Stimulated activated CD4-positive, alpha-beta T cell treated with anti-CD3 and anti-CD28 coated beads, Interleukin-1b, Interleukin-23, amount 100 ng/mL, for 48 hours (primary cell): ENCODE data around the gene MOSPD3.
"Not testable (repeated sequence)": the region's sequence is repeated elsewhere in the genome, so short reads cannot be mapped to it uniquely, and the experiment has no call there.

Experiments
- DNase-seq: peaks from one replicate; pipeline ENCODE4 v3.0.0-alpha.2; 2020

Gene MOSPD3

DNA sequence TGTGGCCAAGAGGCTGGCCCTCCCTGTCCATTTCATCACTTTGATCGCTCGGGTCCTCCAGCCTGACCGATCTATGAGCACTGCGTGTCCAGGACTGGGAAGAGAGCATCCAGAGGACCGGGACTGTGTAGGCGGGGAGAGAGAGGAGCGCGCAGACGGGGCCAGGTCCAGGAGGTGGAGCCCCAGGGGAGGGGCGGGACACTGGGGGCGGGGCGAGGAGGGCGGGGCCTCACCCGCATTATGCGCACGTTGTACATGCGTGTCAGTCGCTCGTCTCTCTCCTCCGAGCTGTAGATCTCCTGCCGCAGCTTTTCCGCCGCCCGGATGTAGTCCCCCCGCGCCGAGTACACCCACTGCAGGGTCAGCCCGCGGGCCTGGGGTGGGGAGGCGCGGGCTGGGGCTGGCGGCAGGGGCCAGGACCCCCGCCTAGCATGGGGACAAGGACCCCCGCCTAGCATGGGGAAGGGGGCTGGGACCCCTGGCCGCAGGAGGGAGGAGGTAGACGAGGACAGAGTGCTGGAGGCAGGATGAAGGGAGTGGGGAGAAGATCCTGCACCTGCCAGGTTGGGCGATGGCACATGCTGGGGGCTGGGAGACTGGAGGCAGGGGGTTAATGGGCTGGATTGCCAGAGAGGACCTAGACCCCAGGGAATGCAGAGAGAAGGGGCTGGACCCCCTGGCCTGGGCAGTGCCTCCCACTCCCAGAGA lies 14.3 kb downstream of the MOSPD3 start:
- peak; percentile 89 for DNase-seq

DNA sequence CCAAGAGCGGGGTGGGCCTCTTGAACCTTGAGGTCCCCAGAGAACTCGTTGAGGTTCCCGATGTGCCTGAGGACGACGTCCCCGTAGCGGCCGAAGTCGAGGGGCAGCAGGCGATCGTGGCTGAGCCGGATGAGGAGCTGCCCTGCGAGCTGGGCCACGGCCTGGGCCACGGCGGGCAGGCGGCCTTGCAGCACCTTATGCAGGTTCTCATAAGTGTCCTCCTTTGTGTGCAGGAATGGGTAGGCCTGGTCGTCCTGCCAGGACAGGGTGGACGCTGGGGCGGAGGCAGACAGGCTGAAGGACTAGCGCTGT lies 14.9 kb downstream of the MOSPD3 start:
- DNase-seq = no peak

DNA sequence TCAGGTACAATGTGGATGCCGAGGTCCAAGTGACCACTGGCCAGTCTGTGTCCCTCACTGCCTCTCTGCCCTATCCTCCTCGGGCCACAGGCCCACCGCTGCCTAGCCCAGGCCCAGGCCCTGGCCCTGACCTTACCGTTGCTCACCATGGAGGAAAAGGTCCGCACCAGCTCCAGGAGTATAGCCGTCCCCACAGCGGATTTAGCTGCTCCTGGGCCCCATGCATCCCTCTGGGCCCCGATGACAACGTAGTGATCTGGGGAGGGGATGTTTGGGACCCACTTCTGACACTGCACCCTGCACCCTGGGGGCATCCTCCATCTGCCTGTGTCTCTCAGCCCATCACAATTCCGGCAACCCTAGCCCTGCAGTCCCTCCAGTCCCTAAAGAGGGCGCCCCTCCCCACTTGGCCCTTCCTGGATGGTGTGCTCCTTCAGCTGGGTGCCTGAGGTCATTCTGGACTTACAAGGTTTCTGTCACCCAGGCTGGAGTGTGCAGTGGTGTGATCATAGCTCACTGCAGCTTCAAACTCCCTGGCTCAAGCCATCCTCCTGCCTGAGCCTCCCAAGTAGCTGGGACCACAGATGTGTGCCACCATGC lies 16.9 kb downstream of the MOSPD3 start:
- peak; percentile 45 for DNase-seq

DNA sequence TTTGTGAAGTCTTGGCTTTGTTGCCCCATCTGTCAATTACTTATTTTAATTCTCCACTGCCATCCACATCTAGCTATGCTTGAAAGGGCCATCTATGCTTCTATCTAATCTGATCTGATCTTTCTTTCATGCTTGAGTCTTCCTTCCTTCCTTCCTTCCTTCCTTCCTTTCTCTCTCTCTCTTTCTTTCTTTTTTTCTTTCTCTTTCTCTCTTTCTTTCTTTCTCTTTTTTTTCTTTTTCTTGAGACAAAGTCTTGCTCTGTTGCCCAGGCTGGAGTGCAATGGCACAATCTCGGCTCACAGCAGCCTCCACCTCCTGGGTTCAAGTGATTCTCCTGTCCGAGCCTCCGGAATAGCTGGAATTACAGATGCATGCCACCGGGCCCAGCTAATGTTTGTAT lies 17.7 kb downstream of the MOSPD3 start:
- no peak for DNase-seq

DNA sequence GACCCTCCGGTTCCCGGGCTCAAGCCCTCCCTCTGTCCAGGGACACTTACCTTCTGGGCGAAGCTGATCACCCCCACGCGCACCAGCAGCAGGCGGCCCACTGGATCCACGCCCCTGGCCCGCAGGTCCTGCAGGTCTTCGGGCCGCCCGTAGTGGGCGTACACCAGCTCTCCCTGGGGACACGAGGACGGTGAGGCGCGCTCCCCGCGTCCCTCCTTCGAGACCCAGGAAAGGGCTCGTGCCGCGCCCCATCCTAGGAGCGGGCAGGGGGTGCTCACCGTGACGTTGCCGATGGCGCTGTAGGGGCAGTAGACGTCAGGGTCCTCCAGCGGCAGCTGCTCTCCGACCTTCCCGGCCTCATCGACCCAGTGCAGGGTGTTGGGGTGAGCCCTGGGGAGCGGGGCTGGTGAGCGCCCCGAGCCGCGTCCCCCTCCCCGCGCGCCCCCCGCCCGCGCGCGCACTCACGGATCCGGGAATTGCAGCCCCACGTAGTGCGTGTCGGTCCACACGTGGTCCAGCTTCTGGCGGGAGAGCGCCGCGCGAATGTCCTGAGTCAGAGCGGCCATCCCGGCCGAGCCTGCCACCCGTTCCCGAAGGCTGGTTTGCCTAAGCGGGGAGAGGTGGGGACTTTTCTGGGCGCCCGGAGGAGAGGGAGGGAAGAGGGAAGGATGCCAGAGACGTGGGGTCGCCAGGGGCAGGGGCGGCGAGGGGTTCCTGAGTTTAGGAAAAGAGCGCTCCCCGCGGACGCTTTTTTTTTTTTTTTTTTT lies 20.8 kb downstream of the MOSPD3 start:
- peak; percentile 67 for DNase-seq

DNA sequence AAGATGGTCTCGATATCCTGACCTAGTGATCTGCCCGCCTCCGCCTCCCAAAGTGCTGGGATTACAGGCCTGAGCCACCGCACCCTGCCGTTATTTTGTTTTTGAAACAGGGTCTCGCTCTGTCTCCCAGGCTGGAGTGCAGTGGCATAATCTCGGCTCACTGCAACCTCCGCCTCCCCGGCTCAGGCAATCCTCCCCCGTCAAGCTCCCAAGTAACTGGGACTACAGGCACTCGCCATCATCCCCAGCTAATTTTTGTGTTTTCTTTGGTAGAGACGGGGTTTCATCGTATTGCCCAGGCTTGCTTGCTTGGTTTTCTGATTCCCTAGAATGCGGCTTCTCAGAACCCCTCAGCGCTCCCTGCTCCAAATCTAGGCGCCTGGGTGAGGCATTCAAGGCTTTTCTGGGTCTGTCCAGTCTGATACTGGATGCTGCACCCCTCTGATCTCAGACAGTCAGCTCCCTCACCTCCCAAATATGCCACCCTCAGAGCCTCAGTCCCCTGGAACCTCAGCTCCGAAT lies 27.7 kb downstream of the MOSPD3 start:
- DNase-seq = no peak

DNA sequence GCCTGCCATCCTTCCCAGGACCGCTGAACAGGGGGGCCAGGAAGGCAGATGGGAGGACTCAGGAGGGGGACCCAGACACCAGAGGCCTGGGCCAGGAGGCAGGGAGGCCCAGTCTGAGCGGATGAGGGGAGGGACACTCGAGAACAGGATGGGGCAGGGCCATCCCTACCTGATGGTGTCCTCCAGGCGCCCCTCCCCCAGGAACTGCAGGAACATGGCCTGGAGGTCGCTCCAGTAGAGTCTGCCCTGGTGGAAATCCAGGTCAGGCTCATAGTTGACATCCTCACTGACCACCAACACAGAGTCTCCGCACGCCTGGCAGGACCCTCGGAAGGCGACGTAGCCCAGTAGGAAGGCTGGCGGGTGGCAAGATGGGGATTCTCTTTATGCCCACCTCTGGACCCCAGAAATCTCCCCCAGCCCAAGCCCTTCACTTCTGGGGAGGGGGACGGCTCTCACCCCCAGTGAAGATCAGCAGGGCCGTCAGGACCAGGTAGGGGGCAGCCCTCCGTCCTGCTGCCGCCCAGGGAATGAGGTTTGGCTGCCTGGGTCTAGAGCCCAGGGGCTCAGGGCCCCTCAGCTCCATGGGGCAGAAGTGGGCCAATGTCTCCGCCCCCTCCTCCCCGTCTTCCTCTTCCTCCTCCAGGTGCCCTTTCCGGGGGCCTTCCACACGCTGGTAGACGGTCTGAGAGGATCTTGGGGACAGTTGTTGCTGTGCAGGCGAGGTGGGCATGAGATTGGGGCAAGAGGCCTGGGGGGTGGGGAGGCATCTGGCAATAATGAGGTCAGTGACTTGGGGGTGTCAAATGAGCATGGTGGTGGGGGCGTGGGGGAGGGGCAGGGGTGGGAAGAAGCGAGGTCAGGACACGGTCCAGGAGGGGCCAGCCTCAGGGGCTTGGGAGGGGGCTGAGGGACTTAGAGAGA lies 28.4 kb downstream of the MOSPD3 start:
- DNase-seq = no peak

DNA sequence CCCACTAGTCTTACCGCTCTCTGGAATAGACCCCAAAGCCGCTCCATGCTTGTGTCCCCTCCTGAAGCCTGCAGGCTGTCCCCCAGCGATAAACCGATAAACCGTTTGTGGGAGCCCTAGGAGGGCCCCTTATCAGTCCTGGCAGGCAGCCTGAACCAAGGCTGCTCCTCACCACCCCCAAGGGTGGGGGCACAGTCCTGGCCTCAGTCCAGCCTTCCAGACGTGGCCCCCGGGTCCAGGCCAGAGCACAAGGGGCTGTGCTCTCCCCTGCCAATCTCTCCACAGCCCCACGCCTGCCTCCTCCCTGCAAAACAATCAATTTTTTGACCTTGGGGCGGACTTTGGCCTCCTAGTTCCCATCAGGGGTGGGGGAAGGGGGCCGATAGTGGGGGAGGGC lies 29.1 kb downstream of the MOSPD3 start, which contains the start of gene TFR2:
TSS of gene TFR2 (minus strand) at position 90 of the 397 bp plus-strand sequence. CDS start at position 47, 43 bp downstream.
- DNase-seq = no peak

DNA sequence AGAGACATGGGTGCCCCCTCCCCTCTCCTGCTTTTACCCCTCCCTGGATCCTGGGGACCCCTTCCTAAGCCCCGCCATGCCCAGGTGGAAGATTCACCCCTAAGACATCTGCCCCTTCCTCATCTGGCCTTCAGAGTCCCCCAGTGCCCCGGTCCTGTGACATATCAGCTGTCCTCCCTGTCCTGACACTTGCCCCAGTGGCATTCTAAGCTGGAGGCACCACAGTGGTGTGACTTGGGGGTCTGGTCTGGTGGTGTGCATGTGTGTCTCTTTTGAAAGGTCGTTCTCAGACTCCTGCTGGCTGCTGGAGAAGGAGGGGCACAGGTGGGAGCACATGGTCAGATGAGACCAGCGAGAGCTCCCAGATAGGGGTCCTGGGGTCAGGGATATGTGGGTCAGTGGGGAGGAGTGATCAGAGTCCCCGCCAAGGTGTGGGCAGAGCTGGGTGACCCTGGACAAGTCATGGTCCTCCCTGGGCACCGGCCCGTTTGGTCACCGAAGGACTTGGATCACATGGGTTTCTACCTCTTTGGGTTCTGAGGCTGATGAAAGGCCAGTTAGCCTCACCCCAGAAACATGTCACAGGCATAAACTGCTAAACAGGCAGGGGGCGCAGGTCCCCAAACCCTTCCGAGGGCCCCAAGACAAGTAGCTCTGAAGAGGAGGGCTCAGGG lies 29.7 kb downstream of the MOSPD3 start:
- DNase-seq = no peak

DNA sequence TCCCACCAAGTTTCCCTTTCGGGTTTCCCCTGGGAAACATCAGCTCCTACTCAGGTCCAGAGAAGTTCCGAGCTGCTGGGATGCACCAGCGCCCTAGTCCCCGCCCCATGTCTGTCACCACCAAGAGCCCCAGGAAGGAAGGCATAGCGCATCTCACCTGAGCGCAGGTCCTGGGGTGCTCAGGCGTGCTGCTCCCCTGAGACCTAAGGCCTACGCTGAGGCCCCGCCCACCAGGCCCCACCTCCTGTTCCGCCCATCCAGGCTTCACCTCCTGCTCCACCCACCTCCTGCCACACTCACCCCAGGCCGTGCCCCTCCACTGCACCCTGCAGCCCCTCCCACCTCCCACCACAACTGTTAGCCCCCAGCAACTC lies 30.2 kb downstream of the MOSPD3 start:
- DNase-seq = no peak

DNA sequence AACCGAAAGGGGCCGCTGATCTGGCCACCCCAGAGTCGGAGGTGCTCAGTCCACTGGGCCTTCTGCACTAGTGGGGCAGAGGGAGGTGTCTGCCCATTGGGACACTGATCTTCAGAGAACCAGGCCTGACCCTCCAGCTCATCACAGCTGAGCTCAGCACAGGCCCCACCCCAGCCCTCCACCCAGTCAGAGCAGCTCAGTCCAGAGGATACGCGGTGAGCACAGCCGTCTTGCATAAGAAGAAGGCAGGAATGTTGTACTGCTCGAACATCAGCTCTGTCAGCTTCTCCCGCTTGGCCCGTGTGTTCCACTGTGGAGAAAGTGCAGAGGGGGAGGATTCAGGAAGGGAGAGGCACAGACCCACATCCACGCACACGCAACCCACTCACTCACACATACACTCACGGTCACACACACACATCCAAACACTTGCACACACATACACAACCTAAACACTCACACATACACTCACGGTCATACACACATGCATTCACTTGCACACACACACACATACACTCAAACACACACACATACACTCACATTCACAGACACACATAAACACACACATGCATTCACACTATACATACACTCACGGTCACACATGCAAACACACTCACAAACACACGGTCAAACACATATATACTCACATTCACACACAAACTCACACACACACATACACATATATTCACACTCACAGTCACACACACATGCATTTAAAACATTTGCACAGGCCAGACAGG lies 37.7 kb downstream of the MOSPD3 start:
- DNase-seq = no peak

DNA sequence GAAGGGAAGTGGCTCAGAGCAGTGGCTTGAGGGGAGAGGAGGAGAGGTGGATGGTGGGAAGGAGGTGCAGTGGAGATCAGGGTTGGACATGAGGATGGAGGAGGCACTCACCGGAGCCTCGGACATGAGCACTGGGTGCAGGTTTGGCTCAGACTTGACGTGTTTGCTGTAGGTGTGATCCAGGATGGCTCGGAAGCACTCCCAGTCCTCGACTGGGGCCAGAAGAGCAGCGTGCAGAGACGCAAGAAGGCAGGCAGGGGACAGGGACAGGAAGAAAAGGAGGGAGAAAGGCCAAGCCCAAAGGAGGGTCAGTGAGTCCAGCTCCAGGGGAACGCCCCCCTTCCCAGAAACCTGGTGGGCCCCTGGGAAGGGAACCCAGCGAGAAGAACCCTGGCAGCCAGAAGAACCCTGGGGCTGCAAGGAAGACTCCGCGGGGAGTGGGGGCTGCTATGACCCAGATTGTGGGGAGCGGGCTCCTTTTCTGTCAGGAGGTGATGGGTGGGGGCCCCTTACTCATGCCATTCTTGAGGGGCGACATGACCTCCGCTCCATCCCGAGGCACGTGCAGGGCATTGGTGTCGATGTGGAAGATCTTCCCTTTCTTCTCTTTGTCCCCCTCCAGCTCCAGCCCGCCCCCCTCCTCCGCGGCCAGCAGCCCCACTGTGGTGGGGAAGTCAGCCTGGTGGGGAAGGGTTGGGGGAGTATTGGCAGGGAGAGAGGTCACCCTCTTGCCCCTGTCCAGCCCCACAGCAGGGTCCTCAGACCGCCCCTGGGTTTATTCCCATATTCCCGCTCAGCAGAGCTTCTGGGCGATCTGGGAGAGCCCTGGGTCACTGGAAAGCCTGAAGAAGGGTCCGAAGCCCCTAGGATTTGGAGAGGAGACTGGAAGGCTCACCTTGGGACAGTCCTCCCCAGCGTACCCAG lies 42.8 kb downstream of the MOSPD3 start:
- DNase-seq = no peak

DNA sequence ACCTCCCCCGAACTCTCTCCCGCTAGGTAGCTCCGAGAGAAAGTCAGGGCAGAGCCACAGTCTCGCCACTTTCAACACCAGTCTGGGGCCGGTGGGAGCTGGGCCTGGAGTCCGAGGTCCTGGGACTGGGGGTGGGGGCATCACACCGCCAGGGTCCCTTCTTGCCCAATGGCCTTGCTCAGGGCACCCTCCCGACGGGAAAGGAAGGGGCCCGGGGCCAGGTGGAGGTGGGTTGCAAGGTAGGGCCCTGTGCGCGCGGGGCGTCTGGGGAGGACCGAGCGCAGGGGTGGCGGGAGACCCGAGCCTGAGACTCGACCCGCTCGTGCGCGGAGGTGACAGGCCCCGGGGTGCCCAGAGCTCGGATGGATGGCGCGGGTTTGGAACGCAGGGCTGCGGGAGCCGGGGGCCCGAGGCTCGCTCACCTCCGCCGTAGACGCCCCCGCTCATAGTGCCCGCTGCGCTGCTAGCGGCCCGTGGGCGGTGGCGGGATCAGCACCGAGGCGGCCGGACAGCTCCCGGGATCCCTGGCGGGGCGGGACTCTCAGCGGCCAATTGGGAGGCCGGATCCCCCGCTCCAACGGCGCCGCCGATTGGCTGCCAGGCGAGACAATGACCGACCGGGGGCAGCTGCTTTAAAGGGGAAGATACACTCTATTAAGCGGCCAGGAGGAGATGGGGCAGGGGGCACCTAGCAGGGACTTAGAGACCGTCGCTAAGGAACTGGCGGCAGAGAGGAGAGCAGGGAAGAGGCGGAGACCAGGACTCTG lies 43.8 kb downstream of the MOSPD3 start, which contains the start of gene ACTL6B:
TSS of gene ACTL6B (minus strand) at position 541 of the 767 bp plus-strand sequence. CDS start at position 447, 94 bp downstream.
- DNase-seq = peak; percentile 64

DNA sequence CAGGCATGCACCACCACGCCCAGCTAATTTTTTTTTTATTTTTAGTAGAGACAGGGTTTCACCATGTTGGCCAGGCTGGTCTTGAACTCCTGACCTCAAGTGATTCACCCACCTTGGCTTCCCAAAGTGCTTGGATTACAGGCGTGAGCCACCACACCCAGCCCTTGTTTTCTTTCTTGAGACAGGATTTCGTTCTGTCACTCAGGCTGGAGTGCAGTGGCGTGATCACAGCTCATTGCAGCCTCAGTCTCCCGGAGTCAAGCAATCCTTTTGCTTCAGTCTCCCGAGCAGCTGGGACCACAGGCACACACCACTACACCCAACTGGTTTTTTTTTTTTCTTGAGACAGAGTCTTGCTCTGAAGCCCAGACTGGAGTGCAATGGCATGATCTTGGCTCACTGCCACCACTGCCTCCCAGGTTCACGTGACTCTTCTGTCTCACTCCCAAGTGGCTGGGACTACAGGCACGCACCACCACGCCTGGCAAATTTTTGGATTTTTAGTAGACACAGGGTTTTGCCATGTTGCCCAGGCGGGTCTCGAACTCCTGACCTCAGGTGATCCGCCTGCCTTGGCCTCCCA lies 49.9 kb downstream of the MOSPD3 start:
- DNase-seq = not testable (repeated sequence)
